GM19452 (cell line): ENCODE data around the gene BDP1.
"Not testable (repeated sequence)": the region's sequence is repeated elsewhere in the genome, so short reads cannot be mapped to it uniquely, and the experiment has no call there.

ENCODE experiments used
- ATAC-seq: cut with Tn5 transposase; IDR thresholded peaks from one replicate; pipeline ENCODE4 v1.9.1; 2021; ENCODE audit not compliant: unreplicated experiment

BDP1 gene

DNA sequence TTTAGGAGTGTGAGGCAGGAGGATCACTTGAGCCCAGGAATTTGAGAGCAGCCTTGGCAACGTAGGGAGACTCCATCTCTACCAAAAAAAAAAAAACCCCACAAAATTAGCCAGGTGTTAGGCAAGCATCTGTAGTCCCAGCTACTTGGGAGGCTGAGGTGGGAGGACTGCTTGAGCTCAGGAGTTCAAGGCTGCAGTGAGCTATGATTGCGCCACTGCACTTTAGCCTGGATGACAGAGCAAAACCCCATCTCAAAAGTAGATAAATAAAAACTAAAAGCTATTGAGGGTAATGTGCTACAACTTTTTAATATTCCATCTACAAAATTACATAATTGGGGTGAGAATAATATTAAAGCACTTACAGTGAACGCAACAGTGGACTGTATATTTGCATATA, 5.9 kb downstream of the BDP1 start:
- no peak for ATAC-seq

DNA sequence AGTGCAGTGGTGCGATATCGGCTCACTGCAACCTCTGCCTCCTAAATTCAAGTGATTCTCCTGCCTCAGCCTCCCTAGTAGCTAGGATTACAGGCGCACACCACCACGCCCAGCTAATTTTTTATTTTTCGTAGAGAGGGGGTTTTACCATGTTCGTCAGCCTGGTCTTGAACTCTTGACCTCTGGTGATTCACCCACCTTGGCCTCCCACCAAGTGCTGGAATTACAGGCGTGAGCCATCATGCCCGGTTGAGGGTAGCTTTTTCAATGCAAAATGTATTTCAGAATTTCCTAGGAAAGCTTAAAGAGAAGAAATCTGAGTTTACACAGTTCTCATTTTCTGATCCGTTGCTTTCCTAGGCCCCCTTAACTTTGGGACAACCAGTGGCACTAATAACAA, 15.7 kb downstream of the BDP1 start:
- no peak for ATAC-seq

DNA sequence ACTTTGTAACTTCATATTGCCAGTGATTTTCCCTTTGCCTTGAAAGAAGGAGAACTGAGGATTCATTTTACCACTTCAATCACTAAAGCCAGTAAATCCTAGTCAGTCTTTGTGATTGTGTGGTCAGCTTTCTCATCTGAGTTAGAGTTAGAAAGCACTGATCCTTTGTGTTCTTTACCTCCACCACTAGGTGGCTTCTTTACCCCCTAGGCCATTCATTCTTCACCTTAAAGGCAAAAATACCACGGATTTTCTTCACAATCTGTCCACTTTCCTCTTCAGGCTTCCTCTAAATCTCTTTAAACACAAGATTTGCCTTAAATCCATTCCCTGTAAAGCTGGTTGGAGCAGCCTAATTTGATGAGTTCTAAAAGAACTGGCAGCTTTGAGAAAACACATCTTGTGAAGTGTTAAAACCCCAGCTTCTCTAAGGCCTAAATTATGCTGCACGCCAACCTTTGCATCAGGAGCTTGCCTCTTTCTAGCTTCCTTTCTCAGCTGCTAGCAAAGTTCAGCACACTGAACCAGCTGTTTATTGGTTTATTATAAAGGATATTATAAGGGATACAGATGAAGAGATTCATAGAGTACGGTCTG, 20.4 kb downstream of the BDP1 start:
- no peak for ATAC-seq

- ATAC-seq = no peak
Measured at GRCh38 chr5:71481441-71481840, 26.0 kb downstream of the BDP1 start.

DNA sequence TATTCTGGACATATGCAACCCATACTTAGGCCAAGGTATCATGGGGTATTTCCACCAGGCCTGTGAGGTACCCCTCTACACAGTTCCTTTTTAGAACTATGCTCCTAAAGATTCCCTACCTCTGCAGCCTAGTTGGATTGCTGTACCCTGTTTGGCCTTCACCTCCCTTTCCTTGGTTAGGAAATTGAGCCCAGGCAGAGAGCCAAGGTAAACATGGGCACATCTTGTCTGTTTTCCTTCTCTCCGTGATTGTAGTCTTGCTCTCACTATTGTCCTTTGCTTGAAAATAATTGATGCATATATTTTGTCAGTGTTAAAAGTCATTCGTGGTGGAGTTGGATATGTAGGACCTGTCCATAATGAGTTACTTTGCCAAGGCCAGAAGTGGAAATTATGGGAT, 26.7 kb downstream of the BDP1 start:
- no peak for ATAC-seq

GRCh38 chr5:71483355-71483754, 27.9 kb downstream of the BDP1 start:
- no peak for ATAC-seq

- ATAC-seq = no peak
Measured at GRCh38 chr5:71492817-71493615, 37.6 kb downstream of the BDP1 start.

- ATAC-seq = not testable (repeated sequence)
Measured at GRCh38 chr5:71494202-71494601, 38.8 kb downstream of the BDP1 start.

GRCh38 chr5:71498756-71499155, 43.3 kb downstream of the BDP1 start:
- not testable (repeated sequence) for ATAC-seq

- no peak for ATAC-seq
Measured at GRCh38 chr5:71503536-71503935, 48.1 kb downstream of the BDP1 start.

GRCh38 chr5:71522151-71522550, 66.7 kb downstream of the BDP1 start:
- ATAC-seq = no peak

GRCh38 chr5:71525611-71526010, 70.2 kb downstream of the BDP1 start:
- ATAC-seq = not testable (repeated sequence)

DNA sequence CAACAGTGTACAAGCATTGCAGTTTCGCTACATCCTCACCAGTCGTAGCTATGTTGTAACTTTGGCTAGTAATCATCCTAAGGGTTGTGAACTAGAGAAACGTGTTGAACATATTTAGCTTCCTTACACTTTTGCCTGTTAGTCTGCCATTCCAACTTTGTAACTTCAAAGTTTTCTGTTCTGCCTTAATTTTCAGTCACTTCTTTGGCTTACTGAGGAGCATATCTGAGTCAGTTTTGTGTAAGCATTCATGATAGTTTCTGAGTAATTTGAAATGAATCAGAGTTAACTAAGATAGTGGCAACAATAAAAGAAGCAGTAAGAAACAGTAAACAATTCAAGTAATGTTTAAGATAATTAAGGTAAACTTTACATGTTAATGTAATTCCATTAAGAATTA, 72.8 kb downstream of the BDP1 start:
- ATAC-seq = no peak

DNA sequence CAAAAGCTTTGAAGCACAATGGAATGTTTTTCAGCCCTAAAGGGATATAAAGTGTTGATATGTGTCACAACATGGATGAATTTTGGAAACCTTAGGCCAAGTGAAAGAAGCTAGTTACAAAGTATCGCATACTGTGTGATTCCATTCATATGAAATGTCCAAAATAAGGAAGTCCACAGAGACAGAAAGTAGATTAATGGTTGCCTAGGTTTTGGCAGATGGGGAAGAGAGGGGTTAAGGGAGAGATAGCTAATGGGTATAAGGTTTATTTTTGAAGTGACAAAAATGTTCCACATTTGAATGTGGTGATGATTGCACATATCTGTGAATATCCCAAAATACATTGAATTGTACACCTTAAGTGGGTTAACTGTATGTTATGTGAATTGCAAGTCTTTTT, 74.2 kb downstream of the BDP1 start:
- ATAC-seq = no peak

DNA sequence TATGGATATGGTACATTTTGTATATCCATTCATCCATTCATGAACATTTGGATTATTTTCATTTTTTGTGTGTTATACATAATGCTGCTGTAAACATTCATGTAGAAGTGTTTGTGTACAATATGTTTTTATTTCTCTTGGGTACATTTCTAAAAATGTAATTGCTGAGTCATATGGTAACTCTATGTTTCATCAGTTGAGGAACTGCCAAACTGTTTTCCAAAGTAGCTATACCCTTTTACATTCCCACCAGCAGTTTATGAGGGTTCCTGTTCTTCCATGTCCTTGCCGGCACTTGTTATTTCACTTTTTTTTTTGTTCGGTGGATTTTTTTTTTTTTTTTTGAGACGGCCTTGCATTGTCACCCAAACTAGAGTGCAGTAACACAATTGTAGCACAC, 77.7 kb downstream of the BDP1 start:
- ATAC-seq = no peak

- ATAC-seq = no peak
Measured at GRCh38 chr5:71533615-71534014, 78.2 kb downstream of the BDP1 start.

DNA sequence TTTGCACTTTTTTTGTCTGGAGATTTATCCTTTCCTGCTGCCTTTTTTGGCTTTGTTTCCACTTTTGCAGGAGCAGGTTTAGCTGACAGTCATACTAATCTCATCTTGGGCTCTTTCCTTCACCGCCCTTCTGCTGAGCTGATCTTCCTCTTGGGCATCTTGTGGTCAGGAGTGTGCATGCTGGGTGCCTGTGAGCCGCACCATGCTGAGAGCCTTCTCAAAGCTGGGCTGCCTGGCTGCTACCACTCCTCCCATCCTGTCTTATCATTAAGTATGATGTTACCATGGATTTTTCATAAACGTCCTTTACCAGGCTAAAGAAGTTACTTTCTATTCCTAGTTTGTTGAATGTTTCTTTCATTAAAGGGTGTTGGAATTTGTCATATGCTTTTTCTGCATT, 82.2 kb downstream of the BDP1 start:
- no peak for ATAC-seq

GRCh38 chr5:71550885-71551284, 95.4 kb downstream of the BDP1 start:
- ATAC-seq = not testable (repeated sequence)

GRCh38 chr5:71551582-71551981, 96.1 kb downstream of the BDP1 start:
- ATAC-seq = not testable (repeated sequence)

DNA sequence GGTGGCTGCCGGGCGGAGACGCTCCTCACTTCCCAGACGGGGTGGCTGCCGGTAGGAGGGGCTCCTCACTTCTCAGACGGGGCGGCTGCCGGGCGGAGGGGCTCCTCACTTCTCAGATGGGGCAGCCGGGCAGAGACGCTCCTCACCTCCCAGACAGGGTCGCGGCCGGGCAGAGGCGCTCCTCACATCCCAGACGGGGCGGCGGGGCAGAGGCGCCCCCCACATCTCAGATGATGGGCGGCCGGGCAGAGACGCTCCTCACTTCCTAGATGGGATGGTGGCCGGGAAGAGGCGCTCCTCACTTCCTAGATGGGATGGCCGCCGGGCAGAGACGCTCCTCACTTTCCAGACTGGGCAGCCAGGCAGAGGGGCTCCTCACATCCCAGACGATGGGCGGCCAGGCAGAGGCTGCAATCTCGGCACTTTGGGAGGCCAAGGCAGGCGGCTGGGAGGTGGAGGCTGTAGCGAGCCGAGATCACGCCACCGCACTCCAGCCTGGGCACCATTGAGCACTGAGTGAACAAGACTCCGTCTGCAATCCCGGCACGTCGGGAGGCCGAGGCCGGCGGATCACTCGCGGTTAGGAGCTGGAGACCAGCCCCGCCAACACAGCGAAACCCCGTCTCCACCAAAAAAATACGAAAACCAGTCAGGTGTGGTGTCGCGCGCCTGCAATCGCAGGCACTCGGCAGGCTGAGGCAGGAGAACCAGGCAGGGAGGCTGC, 96.7 kb downstream of the BDP1 start:
- not testable (repeated sequence) for ATAC-seq

GRCh38 chr5:71563161-71563560, 107.7 kb downstream of the BDP1 start:
- no peak for ATAC-seq

DNA sequence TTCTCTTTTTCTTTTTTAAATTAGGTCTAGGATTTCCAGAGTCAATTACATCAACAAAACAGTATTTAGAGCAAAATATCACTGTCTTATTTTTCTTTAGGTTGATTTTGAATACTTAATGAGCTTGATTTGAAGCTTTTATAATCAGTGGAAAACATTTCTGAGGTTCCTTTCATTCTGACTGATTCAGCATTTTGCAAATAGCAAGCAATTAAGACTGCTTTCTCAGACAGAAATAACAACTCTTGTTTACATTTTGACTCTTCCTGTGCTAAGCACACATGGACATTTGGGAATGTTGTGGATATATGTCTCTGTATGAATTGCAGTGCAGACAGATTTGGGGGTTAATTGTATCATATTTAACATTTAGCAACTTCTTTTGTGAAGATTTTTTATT, 109.4 kb downstream of the BDP1 start:
- ATAC-seq = no peak
